H9 (cell line): Measurements from ENCODE around the gene KCNMA1. TPM values are rescaled to one million over a fixed set of nuclear protein-coding genes. Genes with fewer than 3 reads are reported as not detected.

Experiments used
- DNase-seq: peaks from one replicate; pipeline ENCODE4 v3.0.0-alpha.2; 2017
- H2AFZ ChIP-seq: one replicate; pipeline ENCODE4 v1.6.1; 2013; ENCODE audit warnings: mild to moderate bottlenecking, low read length, control low read depth, moderate library complexity
- H2AK5ac ChIP-seq: 2 replicates; pipeline ENCODE4 v1.6.1; 2013; ENCODE audit warnings: low read length, control low read depth, mixed read lengths; ENCODE audit not compliant: insufficient read length
- H2BK120ac ChIP-seq: one replicate; pipeline ENCODE4 v1.6.1; 2013; ENCODE audit warnings: low read depth, mild to moderate bottlenecking, low read length, control low read depth, inconsistent platforms; ENCODE audit not compliant: poor library complexity, severe bottlenecking
- H2BK12ac ChIP-seq: 2 replicates; pipeline ENCODE4 v1.6.1; 2013; ENCODE audit warnings: low read length, control low read depth, mixed read lengths, low read depth; ENCODE audit not compliant: insufficient read length
- H2BK15ac ChIP-seq: 2 replicates; pipeline ENCODE4 v1.6.1; 2013; ENCODE audit warnings: low read depth, low read length, control low read depth
- H2BK20ac ChIP-seq: one replicate; pipeline ENCODE4 v1.6.1; 2013; ENCODE audit warnings: low read depth, mild to moderate bottlenecking, low read length, control low read depth, inconsistent platforms; ENCODE audit not compliant: poor library complexity, severe bottlenecking
- H2BK5ac ChIP-seq: 2 replicates; pipeline ENCODE4 v1.6.1; 2013; ENCODE audit warnings: low read length, control low read depth, mixed read lengths; ENCODE audit not compliant: insufficient read length
- H3K14ac ChIP-seq: 2 replicates; pipeline ENCODE4 v1.6.1; 2013; ENCODE audit warnings: low read length, control low read depth; ENCODE audit not compliant: insufficient read depth
- H3K18ac ChIP-seq: 2 replicates; pipeline ENCODE4 v1.6.1; 2013; ENCODE audit warnings: low read depth, mild to moderate bottlenecking, mixed read lengths, low read length, control low read depth; ENCODE audit not compliant: insufficient read length
- H3K23ac ChIP-seq: 2 replicates; pipeline ENCODE4 v1.6.1; 2013; ENCODE audit warnings: low read length, control low read depth, mixed read lengths, low read depth; ENCODE audit not compliant: insufficient read length
- H3K23me2 ChIP-seq: 2 replicates; pipeline ENCODE4 v1.6.1; 2013; ENCODE audit warnings: low read depth, mild to moderate bottlenecking, mixed read lengths, low read length, control low read depth; ENCODE audit not compliant: insufficient read length, poor library complexity, severe bottlenecking
- H3K27ac ChIP-seq: 2 replicates; pipeline ENCODE4 v1.5.1; 2013; ENCODE audit warnings: low read length, control low read depth, mixed read lengths, low read depth; ENCODE audit not compliant: insufficient read length
- H3K27me3 ChIP-seq: 2 replicates; pipeline ENCODE4 v1.6.1; 2013; ENCODE audit warnings: low read length, control low read depth, inconsistent platforms; ENCODE audit not compliant: insufficient read depth
- H3K4ac ChIP-seq: 2 replicates; pipeline ENCODE4 v1.6.1; 2013; ENCODE audit warnings: low read depth, mild to moderate bottlenecking, control low read depth, inconsistent platforms, low read length, moderate library complexity
- H3K4me1 ChIP-seq: 2 replicates; pipeline ENCODE4 v1.6.1; 2013; ENCODE audit warnings: low read length, control low read depth, inconsistent platforms; ENCODE audit not compliant: insufficient read depth
- H3K4me2 ChIP-seq: 2 replicates; pipeline ENCODE4 v1.6.1; 2013; ENCODE audit warnings: low read length, control low read depth, mixed read lengths; ENCODE audit not compliant: insufficient read length, insufficient read depth
- H3K56ac ChIP-seq: 2 replicates; pipeline ENCODE4 v1.6.1; 2013; ENCODE audit warnings: low read depth, mild to moderate bottlenecking, mixed read lengths, low read length, control low read depth; ENCODE audit not compliant: insufficient read length
- H3K79me1 ChIP-seq: 2 replicates; pipeline ENCODE4 v1.6.1; 2013; ENCODE audit warnings: low read depth, mild to moderate bottlenecking, moderate library complexity, low read length, control low read depth, inconsistent platforms; ENCODE audit not compliant: insufficient read depth, poor library complexity, severe bottlenecking
- H3K79me2 ChIP-seq: 2 replicates; pipeline ENCODE4 v1.6.1; 2013; ENCODE audit warnings: low read length, control low read depth, inconsistent platforms; ENCODE audit not compliant: insufficient read depth
- H3K9ac ChIP-seq: 2 replicates; pipeline ENCODE4 v1.6.1; 2013; ENCODE audit warnings: low read length, control low read depth, mixed read lengths; ENCODE audit not compliant: insufficient read length; ENCODE audit errors: extremely low read depth
- H3K9me3 ChIP-seq: one replicate; pipeline ENCODE4 v1.6.1; 2013; ENCODE audit warnings: low read depth, low read length, inconsistent platforms; ENCODE audit not compliant: control insufficient read depth
- H3T11ph ChIP-seq: one replicate; pipeline ENCODE4 v1.6.1; 2013; ENCODE audit warnings: mild to moderate bottlenecking, low read length, control low read depth, inconsistent platforms
- H4K20me1 ChIP-seq: one replicate; pipeline ENCODE4 v1.6.1; 2013; ENCODE audit not compliant: control insufficient read depth, insufficient read length, insufficient read depth
- H4K5ac ChIP-seq: 2 replicates; pipeline ENCODE4 v1.6.1; 2013; ENCODE audit warnings: low read depth, mild to moderate bottlenecking, mixed read lengths, low read length, control low read depth; ENCODE audit not compliant: insufficient read length
- H4K8ac ChIP-seq: replicated peaks from 2 replicates; pipeline ENCODE4 v1.6.1; 2013; ENCODE audit warnings: low read length, control low read depth, mixed read lengths, low read depth; ENCODE audit not compliant: insufficient read length
- H4K91ac ChIP-seq: 2 replicates; pipeline ENCODE4 v1.6.1; 2013; ENCODE audit warnings: low read depth, mild to moderate bottlenecking, moderate library complexity, mixed read lengths, low read length, control low read depth; ENCODE audit not compliant: insufficient read length
- H3K27ac Mint-ChIP-seq, 3 experiments: 2 replicates in 2 of 3; 3 replicates in 1 of 3; pipeline ENCODE4 v1.8.0; 2020 to 2021; ENCODE audit warnings: mixed read lengths in 3 of 3, mild to moderate bottlenecking in 1 of 3, moderate library complexity in 1 of 3
- H3K27me3 Mint-ChIP-seq: 2 replicates; pipeline ENCODE4 v1.8.0; 2021; ENCODE audit warnings: low read depth, mild to moderate bottlenecking, moderate library complexity, mixed read lengths
- H3K36me3 Mint-ChIP-seq, 3 experiments: 2 replicates in 2 of 3; 3 replicates in 1 of 3; pipeline ENCODE4 v1.8.0; 2020 to 2021; ENCODE audit warnings: low read depth in 3 of 3, mixed read lengths in 3 of 3; ENCODE audit not compliant: insufficient read depth in 1 of 3
- H3K4me1 Mint-ChIP-seq, 2 experiments: 2 replicates each; pipeline ENCODE4 v1.8.0; 2020; ENCODE audit warnings: mixed read lengths in 2 of 2
- H3K4me3 Mint-ChIP-seq, 2 experiments: 2 replicates in 1 of 2; 3 replicates in 1 of 2; pipeline ENCODE4 v1.8.0; 2020 to 2021; ENCODE audit warnings: mild to moderate bottlenecking in 2 of 2, mixed read lengths in 2 of 2, moderate library complexity in 1 of 2
- H3K9me3 Mint-ChIP-seq, 2 experiments: 2 replicates in 1 of 2; 3 replicates in 1 of 2; pipeline ENCODE4 v1.8.0; 2020; ENCODE audit warnings: mild to moderate bottlenecking in 2 of 2, mixed read lengths in 2 of 2, moderate library complexity in 1 of 2
- CTCF ChIP-seq: fragments of 200-600 bp; sonication (generic); conservative IDR thresholded peaks from 3 replicates; pipeline ENCODE4 v1.8.0; 2021; ENCODE audit warnings: antibody characterized with exemption, mild to moderate bottlenecking
- WGBS: extraction: QIAGEN DNeasy Blood & Tissue Kit; methylation state at CpG from one replicate; pipeline ENCODE4 v1.1.7; 2013; ENCODE audit warnings: missing lambda C conversion rate, low lambda C conversion rate, mixed read lengths; ENCODE audit not compliant: insufficient read length; ENCODE audit errors: extremely low coverage; 5-methylcytosine and 5-hydroxymethylcytosine counted together
- total RNA-seq: library from RNA; stranded (reverse); gene quantifications from 2 replicates; pipeline ENCODE4 v1.2.1, GENCODE V29; 2021

Gene KCNMA1
- total RNA-seq, 1 experiment from 2014 or later: 2.0 TPM

DNA sequence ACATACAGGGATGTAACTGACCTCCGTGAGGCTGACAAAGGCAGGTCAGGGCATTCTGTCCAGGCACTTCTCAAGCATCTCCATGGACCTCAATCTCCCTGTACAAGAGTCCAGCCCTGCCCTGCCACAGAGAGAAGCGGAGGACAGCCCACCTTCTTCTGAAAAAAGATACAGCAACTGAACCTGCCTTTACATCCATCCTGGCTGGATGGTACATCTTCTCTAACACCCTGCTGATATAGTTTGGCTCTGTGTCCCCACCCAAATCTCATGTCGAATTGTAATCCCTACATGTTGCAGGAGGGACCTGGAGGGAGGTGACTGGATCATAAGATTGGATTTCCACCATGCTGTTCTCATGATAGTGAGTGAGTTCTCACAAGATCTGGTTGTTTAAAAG is 40.5 kb upstream of the KCNMA1 start:
- no peak overlapping the region for H3T11ph ChIP-seq
- no CpG with 5 or more reads among the region's 3 CpGs for WGBS

More for the DNA sequence above, 40.5 kb upstream of the KCNMA1 start:
- Mint-ChIP-seq H3K27ac (peak overlapping the region in 1 of 3 experiments; percentile 6; a peak in 1 of 7 replicates), H3K4me1 (peaks cover 16 to 20% of the 10 kb centered on the region in 2 experiments), H3K9me3 (no peaks in the 10 kb centered on the region), H3K27me3 (no peaks in the 10 kb centered on the region), H3K4me3 (no peak overlapping the region), H3K36me3 (peaks cover 0 to 2% (median 0%) of the 10 kb centered on the region in 3 experiments; a peak in 2 of 7 replicates)
- H3K4ac ChIP-seq: no peak overlapping the region
- no peaks in the 10 kb centered on the region for H3K79me1 ChIP-seq
- H3K27ac ChIP-seq: no peak overlapping the region
- H3K9ac ChIP-seq: no peak overlapping the region
- peaks cover 2% of the 10 kb centered on the region for H3K23me2 ChIP-seq
- H4K91ac ChIP-seq: no peak overlapping the region
- H3K4me2 ChIP-seq: no peak overlapping the region
- TF ChIP-seq CTCF: no peak
- no peaks in the 10 kb centered on the region; the same call in 1 of the 2 replicates for H3K4me1 ChIP-seq
- no peak overlapping the region for H2BK20ac ChIP-seq
- no peaks in the 10 kb centered on the region for H4K20me1 ChIP-seq
- H3K14ac ChIP-seq: no peak overlapping the region
- no peak overlapping the region for H2BK120ac ChIP-seq
- H2BK12ac ChIP-seq: no peak overlapping the region
- H4K5ac ChIP-seq: no peak overlapping the region
- no peak overlapping the region for H3K18ac ChIP-seq
- H4K8ac ChIP-seq: no peak overlapping the region
- H3K79me2 ChIP-seq: no peaks in the 10 kb centered on the region
- no peak overlapping the region for H3K56ac ChIP-seq
- H3K23ac ChIP-seq: no peak overlapping the region
- no peaks in the 10 kb centered on the region for H3K9me3 ChIP-seq
- no peak overlapping the region for H2BK15ac ChIP-seq
- H2AFZ ChIP-seq: no peak overlapping the region
- H2BK5ac ChIP-seq: no peak overlapping the region
- H3K27me3 ChIP-seq: no peaks in the 10 kb centered on the region
- H2AK5ac ChIP-seq: no peak overlapping the region
- no peak for DNase-seq
